Activated CD4-positive, CD25-positive, alpha-beta regulatory T cell (primary cell): ENCODE measurements around the gene IGF1R.

Experiments
- DNase-seq, 4 experiments: peaks; one replicate each; lab custom pipeline; 2025; lab: John Stamatoyannopoulos, UW

Gene IGF1R

GRCh38 chr15:98775498-98776230, 127.3 kb downstream of the IGF1R start:
- no peak for DNase-seq

DNA sequence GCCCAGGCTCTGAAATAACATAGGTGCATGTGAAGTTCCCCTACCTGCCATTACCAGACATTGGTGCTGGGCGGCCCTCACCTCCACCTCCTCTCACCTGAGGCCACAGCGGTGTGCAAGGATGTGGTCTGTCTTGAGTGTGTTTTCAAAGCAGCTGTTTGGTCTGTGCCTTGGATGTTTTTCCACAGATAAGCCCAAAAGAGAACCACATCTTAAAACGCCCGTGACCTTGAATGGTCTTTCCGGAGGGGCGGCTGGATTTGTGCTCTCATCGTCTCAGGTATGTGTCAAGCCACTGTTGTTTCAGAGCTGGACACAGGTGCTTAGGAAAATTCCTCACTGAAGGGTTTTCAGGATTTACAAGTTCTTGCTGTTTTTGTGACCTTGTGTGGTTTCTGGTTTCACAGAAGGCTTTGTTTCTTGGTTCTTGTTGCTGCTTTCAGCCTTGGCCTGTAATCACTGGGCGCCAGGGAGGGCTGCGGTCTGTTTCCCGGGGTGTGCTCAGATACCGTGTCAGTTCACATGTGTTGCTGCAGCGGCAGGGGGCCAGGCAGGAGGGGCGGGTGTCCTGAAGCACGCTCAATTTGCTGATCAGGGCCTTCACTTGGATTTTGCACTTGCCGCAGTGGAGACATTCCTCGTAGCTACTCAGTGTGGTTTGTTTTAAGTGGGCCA, 128.4 kb downstream of the IGF1R start:
- DNase-seq = no peak

DNA sequence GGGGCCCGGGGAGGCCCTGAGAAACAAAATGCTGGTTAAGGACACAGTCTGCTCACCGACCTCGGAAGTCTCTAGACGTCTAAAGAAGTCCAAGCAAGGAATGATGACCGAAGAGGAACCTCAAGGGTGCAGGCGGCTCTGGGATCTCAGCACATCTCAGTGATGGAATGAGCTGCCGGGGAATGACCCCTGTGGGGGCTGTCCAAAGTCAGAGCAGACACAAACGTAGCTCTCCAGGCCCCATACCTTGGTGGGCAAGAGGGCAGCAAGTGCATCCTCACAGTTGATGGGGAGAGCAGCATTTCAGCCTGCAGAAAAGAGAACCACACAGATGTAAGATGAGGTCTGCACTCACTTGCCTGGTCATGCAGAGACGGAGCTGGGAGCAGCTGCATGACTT, 129.1 kb downstream of the IGF1R start:
- no peak for DNase-seq

GRCh38 chr15:98778263-98778959, 130.1 kb downstream of the IGF1R start:
- DNase-seq = no peak

GRCh38 chr15:98778960-98779359, 130.6 kb downstream of the IGF1R start:
- no peak for DNase-seq

DNA sequence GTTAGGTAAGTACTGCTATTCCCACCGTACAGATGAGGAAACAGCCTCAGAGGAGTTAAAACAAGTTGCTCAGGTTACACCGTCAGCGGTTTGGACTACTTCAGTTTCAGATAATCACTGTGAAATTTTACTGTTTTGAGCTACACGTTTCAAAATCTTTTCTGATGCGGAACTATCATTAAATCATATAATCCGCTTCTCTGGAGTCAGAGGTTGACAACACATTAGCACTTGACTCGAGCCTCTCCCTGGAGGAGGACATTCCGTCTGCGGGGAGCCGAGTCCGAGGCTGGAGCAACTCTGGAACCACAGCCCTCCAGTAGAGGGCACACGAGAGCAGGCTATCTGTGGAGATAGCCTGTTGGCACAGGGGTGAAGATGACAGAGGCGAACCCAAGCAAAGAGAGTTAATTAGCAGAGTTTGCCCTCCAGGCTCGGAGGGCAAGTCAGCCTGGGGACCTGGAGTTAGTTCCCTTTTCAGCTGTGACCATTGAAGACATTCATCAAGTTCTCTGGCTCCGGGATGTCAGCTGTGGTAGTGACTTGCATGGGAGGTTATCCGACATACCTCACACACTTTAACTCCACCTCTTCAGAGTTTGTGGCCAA, 131.2 kb downstream of the IGF1R start:
- DNase-seq = peak; percentile 39 to 71 (median 49)

- DNase-seq = no peak
Measured at GRCh38 chr15:98781838-98782237, 133.5 kb downstream of the IGF1R start.

- DNase-seq = no peak
Measured at GRCh38 chr15:98782801-98783200, 134.5 kb downstream of the IGF1R start.

GRCh38 chr15:98785431-98785806, 137.1 kb downstream of the IGF1R start:
- no peak for DNase-seq

DNA sequence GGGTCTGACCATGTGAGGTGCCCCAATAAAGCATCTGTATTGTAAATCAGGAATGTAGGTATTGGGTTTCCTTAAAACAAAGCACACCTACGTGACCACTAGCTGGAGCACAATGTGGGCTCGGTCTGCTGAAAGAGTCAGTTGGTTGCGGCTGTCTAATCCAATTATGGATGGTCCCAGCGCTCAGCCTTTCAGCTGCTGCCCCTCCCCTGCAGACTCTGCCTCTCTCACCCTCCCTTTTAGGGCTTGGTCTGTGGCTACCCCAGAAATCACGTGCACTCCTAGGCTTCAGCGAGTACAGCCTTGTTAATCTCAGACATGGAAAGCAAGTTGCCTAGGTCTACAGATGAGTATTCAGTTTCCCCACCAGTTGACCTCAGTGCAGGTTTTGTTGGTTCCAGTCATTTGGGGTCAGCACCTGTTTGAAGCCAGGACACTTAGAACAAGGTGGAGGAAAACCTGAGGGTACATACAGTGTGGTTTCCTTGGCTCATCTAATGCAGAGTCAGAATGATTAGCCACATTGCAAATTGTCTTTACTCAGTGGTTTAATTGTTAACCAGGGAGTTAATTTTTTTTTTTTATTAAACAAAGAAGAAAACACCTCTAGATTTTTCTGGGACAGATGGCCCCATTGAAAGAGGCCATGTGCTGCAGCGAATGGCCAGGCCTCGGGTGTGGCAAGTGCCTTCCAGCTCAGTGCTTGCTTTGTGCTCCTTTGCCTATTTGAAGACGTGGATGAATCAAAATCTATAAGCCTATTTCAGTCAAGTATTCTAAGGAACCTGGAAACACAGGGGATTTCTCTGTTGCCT, 137.7 kb downstream of the IGF1R start:
- no peak for DNase-seq

DNA sequence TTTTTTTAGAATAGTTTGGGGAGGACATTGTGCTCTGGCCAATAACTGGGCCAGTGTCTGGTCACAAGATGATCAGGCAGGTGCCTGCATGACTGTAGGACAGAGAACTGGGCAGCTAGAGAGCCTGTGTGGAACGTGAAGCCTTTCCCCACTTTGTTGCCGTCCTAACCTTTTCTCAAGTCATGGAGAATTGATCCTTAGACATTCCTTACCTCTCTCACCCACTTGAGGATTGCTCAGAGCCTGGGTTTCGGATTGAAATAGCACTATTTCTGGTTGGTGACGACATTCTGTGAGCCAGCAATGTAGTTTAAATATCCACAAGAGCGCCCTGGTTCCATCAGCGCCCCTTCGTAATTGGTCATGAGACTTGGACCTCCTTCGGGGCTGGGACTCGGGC, 138.4 kb downstream of the IGF1R start:
- DNase-seq = no peak

- DNase-seq = no peak
Measured at GRCh38 chr15:98787194-98787593, 138.9 kb downstream of the IGF1R start.

- no peak for DNase-seq
Measured at GRCh38 chr15:98787936-98788757, 139.8 kb downstream of the IGF1R start.

DNA sequence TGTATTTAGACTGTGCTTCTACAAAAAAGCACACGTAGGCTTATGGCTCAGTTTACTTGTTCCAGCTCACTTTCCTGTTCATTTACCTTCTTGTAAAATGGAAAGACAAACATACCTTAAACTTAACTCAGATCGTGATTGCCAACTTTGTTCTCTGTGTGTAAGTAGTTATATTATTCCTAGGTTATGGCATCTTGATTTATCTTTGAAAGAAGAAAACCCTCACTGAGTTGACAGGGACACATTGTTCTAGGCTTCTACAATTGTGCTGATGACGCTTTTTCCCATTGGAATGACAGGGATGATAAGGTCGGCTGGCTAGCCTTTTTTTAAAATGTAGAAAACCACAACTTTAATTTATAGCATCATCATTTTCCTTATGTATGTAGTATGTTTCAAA, 140.7 kb downstream of the IGF1R start:
- no peak for DNase-seq

DNA sequence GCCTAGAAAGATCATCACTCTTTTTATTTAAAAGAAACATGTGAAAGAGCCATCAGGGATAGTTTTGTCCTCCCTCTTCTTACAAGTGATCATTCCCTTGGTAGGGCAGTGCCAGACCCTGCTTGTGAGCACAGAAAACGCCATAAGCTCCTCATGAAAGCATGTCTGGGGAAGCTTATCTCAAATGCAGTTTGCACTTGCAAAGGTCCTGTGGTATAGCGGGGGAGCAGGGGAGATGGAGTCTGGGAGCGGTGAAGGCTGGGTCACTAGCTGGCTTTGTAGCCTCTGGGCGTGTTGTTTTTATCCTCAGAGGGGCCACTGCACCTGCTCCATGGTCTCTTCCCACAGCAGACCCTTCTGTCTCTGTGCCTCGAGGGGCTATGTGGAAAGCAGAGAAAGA, 141.9 kb downstream of the IGF1R start:
- DNase-seq = no peak

GRCh38 chr15:98791046-98791701, 142.8 kb downstream of the IGF1R start:
- DNase-seq = no peak

GRCh38 chr15:98792117-98792516, 143.8 kb downstream of the IGF1R start:
- DNase-seq = no peak

DNA sequence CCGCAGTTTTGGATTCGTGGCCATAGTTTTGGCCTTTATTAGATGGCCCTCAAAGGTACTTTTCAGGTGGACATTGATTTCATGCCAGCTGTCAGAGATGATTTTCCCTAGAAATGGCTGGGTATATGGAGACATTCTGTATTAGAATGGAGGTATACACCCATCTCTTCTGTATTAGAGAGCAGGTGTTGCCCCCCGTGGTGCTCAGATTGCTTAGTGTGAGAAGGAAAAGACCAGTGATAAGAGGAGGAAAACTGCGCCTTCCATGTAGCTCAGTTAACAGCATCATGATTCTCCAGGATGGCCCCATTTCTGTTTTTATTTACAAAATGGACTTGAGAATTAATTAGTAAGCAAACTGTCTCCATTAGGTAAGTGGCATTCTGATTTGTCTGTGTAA, 145.9 kb downstream of the IGF1R start:
- DNase-seq = no peak

GRCh38 chr15:98794748-98795147, 146.4 kb downstream of the IGF1R start:
- no peak for DNase-seq

DNA sequence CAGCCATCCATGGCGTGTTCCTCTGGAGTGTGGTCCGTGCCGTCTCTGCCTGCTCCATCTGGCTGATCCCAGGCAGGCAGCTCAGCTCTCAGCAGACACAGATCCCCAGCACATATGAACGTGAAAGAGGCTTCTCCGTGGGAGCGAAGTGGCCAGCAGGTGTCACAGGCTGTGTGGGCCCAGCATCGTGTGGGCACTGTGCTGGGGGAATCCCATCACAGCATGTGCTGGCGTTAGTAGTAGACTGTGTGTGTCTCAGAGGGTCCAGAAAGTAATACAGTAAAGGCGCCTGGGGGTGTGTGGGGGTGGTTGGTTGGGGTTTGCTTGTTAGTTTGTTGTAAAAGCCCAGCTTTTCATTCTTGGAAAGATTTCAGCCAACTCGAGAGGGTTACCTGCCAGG, 147.6 kb downstream of the IGF1R start:
- no peak for DNase-seq
